ENCODE results near the gene KCNG4.

KCNG4 gene

GRCh38 chr16:84262939-84263338, 23.1 kb upstream of the KCNG4 start:
- no peak for DNase-seq (ENCODE audit: low read depth)

GRCh38 chr16:84262031-84262430, 22.2 kb upstream of the KCNG4 start:
- no peak for DNase-seq (ENCODE audit: low read depth)

- DNase-seq (ENCODE audit: low read depth) = no peak
Observed at GRCh38 chr16:84260766-84261554, 21.1 kb upstream of the KCNG4 start.

- DNase-seq (ENCODE audit: low read depth) = no peak
Observed at GRCh38 chr16:84259691-84260090, 19.9 kb upstream of the KCNG4 start.

GRCh38 chr16:84258266-84258665, 18.5 kb upstream of the KCNG4 start:
- DNase-seq (ENCODE audit: low read depth) = no peak

- DNase-seq (ENCODE audit: low read depth) = no peak
Observed at GRCh38 chr16:84255050-84255810, 15.4 kb upstream of the KCNG4 start.

- DNase-seq (ENCODE audit: low read depth) = no peak
Observed at GRCh38 chr16:84254062-84254461, 14.2 kb upstream of the KCNG4 start.

GRCh38 chr16:84253173-84253572, 13.4 kb upstream of the KCNG4 start:
- DNase-seq (ENCODE audit: low read depth) = no peak

- no peak for DNase-seq (ENCODE audit: low read depth)
Observed at GRCh38 chr16:84252184-84252583, 12.4 kb upstream of the KCNG4 start.

GRCh38 chr16:84247844-84248243, 8.0 kb upstream of the KCNG4 start:
- DNase-seq (ENCODE audit: low read depth) = no peak

GRCh38 chr16:84247331-84247730, 7.5 kb upstream of the KCNG4 start:
- no peak for DNase-seq (ENCODE audit: low read depth)

- DNase-seq (ENCODE audit: low read depth) = no peak
Observed at GRCh38 chr16:84246679-84247077, 6.9 kb upstream of the KCNG4 start.

GRCh38 chr16:84245956-84246678, 6.3 kb upstream of the KCNG4 start:
- no peak for DNase-seq (ENCODE audit: low read depth)

GRCh38 chr16:84244728-84245127, 4.9 kb upstream of the KCNG4 start:
- no peak for DNase-seq (ENCODE audit: low read depth)

GRCh38 chr16:84243732-84244131, 3.9 kb upstream of the KCNG4 start:
- no peak for DNase-seq (ENCODE audit: low read depth)

GRCh38 chr16:84242839-84243238, 3.0 kb upstream of the KCNG4 start:
- no peak for DNase-seq (ENCODE audit: low read depth)

- DNase-seq (ENCODE audit: low read depth) = no peak
Observed at GRCh38 chr16:84241778-84242177, 2.0 kb upstream of the KCNG4 start.

GRCh38 chr16:84240455-84240854, 643 bp upstream of the KCNG4 start:
- DNase-seq (ENCODE audit: low read depth) = no peak

- no peak for DNase-seq (ENCODE audit: low read depth)
Observed at GRCh38 chr16:84239141-84239769, 557 bp downstream of the KCNG4 start.

GRCh38 chr16:84237994-84238750, 1.6 kb downstream of the KCNG4 start:
- no peak for DNase-seq (ENCODE audit: low read depth)

GRCh38 chr16:84236671-84237070, 3.1 kb downstream of the KCNG4 start:
- DNase-seq (ENCODE audit: low read depth) = no peak
